ENCODE results near the gene VDAC2.

DNA sequence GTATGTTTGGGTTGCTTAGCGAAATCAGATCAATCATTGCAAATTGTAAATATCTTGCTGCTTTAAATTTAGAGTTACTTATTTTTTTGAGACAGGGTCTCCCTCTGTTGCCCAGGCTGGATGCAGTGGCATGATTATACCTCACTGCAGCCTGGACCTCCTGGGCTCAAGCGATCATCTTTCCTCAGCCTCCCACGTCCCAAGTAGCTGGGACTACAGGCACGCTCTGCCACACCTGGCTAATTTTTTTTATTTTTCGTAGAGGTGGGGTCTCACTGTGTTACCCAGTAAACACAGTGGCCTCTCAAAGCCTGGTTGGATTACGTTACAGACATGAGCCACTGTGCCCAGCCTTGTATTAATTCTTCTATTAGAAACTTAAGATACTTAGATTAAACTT, 1.7 kb downstream of the VDAC2 start:
- no peak for TF ChIP-seq POLR2A (IDR thresholded peaks at IDR 0.05)
- TF ChIP-seq, protein P1, sequence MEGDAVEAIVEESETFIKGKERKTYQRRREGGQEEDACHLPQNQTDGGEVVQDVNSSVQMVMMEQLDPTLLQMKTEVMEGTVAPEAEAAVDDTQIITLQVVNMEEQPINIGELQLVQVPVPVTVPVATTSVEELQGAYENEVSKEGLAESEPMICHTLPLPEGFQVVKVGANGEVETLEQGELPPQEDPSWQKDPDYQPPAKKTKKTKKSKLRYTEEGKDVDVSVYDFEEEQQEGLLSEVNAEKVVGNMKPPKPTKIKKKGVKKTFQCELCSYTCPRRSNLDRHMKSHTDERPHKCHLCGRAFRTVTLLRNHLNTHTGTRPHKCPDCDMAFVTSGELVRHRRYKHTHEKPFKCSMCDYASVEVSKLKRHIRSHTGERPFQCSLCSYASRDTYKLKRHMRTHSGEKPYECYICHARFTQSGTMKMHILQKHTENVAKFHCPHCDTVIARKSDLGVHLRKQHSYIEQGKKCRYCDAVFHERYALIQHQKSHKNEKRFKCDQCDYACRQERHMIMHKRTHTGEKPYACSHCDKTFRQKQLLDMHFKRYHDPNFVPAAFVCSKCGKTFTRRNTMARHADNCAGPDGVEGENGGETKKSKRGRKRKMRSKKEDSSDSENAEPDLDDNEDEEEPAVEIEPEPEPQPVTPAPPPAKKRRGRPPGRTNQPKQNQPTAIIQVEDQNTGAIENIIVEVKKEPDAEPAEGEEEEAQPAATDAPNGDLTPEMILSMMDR (IDR thresholded peaks at IDR 0.05), result no peak
